ENCODE data around the gene NOTCH1.
A peak's percentile ranks its signal among the peaks of the same experiment; 100 is the strongest.
"Not testable (repeated sequence)": the region's sequence is repeated elsewhere in the genome, so short reads cannot be mapped to it uniquely, and the experiment has no call there.

NOTCH1 gene

GRCh38 chr9:136545965-136546696 is at the start of gene NOTCH1:
NOTCH1 (minus strand) TSS chr9:136546048; CDS start chr9:136545786, 262 bp downstream.
- peak in 1 of 2 experiments; percentile 26 for DNase-seq

DNA sequence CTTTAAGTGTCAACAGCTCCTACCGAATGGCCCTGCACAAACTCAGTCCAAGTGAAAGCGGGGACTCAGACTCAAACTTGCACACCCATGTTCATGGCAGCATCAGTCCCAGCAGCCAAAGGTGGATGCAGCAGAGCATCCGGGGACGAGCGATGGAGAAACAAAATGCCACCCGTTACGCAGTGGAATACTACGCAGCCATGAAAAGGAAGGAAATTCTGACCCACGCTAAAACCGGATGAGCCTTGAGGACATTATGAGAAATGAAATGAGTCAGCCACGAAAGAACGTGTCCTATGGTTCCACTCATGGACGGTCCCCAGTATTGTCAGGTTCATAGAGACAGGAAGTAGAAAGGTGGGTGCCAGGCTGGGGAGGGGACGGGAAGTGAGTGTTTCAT is 48.6 kb upstream of the NOTCH1 start:
- DNase-seq, result no peak

DNA sequence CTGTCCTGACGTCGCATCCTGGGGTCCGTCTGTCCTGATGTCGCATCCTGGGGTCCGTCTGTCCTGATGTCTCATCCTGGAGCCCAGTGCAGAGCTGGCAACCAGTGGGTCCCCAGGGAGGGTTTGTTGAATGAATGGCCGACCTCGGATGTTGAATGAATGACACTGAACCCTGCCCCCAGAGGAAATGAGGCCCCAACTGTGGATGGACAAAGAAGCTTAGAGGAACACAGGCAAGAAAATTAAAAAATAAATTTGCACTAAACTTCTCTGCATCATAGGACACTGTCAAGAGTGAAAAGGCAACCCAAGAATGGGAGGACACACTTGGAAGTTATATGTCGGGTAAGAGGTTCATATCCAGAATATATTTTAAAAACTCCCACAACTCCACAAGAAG is 47.7 kb upstream of the NOTCH1 start:
- no peak for DNase-seq

GRCh38 chr9:136592666-136593065 is 46.8 kb upstream of the NOTCH1 start:
- DNase-seq, result no peak

DNA sequence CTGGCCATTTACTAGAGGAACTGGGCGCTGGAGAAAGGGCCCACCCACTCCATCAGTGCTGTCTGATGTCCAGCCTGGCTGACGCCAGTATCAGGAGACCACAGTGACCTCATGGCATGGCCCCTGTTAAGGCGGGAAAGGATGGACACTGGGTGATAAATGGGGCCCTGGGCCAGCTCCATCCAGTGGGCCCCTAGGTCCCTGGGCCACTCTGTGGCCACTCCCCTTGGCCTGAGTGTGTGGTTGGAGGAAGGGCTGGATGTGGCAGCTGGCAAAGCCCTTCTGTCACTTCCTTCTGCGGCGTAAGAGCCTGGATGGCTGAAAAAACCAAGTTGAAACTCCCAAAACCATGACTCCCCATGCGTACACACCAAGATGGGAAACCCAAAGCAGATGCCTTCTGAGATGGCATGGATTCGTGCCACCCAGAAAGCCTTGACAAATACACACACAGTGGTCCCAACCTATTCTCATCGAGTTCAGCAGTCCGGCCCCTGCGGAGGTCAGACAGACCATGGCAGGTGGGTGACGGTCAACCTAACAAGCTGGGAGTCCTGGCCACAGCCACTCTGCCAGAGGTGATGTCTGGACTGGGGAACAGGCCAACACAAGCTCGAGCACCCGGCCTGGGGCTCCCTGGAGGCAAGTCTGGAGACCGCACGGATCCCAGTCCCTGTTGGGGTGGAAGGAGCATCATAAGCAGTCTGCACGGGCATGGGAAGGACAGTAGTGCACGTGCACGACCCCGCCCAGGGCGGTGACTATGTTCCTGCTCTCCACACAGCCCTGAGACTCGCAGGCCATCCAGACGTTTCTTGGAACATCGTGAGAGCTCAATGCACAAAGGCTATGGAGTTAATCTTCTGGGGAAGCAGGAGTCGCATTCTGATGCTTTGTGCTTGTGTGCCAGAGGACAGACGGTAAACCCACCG is 45.2 kb upstream of the NOTCH1 start:
- no peak for DNase-seq

DNA sequence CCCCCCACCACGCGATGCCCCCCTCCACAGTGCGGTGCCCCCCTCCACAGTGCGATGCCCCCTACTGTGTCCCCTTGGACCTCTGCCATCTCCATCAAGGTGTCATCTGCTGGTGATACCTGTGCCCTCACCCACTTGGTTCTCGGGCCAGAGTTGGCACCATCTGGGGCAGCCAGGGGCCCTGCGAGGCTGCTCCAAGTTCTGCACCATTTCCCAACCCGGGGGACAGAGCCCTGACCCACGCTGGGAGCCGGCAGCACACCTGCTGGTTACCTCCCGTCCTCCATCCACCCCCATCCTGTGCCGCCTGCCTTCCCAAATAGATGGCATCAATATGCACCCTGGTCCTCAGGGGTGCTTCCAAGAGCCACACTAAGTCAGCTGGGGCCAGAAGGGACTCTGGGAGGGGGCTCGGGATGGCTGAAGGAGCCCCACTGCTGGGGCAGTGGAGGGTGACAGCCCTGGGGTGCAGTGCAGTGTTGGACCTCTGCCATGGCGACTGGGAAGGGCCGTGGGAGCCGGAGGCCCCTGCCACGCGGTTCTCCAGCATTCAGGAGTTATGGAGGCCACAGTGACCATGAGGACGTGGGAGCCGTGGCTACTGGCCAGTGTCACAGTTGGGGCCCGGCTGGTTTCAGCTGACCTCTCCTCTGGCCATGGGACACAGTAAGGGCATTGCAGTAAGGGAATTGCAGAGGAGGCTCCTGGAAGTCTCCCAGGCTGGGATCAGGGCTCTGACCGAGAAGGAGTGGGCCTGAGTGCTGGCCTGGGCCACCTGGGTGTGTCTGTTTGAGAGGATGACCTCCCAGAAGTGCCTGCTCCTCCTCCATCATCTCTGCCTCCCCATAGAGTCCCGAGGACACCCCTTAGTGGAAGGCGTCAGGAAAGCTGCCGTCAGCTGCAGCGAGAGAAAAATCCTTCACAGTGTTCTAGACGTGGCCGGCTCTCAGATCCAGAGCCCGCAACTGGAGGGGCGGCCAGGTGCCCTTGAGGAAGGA is 44.2 kb upstream of the NOTCH1 start:
- no peak for DNase-seq

- DNase-seq, result no peak
Observed at GRCh38 chr9:136588663-136589464, 43.0 kb upstream of the NOTCH1 start.

DNA sequence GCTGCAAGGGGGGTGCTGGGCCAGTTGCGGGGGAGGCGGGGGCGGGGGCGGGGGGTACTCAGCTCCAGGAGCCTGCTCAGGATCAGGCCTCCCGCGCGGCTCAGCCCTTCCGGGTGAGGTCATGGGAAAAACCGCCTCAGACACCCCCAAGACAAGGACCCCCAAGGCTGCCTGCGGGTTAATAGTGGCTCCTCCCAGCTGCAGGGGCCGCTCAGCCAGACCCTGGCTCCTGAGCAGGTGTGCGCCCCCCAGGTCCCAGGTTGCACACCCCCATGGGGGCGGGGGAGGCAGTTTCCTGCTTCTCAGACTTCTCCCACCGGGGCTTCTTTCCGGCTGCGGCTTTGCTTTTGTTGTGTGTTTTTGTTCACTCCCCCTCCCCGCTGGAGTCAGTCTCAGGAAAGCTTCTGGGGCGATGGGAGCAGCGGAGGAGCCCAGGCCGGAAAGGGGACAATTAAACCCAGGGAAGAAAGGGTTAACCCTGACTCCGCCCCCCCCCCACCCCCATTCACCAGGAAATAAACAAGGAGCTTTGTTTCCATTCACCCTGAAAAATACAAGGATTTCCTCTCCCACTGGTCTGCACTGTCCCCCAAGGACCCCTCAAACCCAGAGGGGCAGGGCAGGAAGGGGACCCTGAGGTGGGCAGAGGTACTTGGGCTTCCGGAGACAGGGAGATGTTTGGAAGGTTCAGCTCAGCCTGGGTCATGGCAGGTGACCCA is 42.3 kb upstream of the NOTCH1 start:
- peak in 1 of 2 experiments; percentile 31 for DNase-seq

GRCh38 chr9:136587145-136587943 is 41.5 kb upstream of the NOTCH1 start:
- no peak for DNase-seq

DNA sequence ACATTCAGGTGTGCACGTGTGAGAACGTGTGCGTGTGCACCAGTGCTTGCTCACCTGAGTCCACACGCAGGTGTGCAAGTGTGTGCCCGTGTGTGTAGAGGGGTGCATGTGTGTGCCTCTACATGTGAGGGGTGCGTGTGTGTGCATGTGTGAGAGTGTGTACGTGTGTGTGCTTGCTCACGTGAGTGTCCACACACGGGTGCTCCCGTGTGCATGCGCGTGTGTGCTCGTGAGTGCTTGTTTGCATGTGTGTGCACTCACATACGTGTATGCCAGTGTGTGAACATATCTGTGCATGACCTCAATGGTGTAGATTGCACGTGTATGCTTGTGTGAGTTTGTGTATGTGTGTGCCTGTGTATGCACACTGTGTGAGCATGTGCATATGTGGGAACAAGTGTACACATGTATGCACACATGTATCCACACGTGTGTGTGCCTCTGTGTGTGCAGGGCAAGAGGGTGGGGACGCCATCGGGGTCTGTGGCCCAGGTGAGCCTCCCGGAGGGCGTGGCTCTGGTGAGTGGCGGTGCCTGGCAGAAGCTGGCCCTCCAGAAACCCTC is 40.6 kb upstream of the NOTCH1 start:
- DNase-seq, result no peak

GRCh38 chr9:136585531-136586120 is 39.8 kb upstream of the NOTCH1 start:
- DNase-seq, result no peak

DNA sequence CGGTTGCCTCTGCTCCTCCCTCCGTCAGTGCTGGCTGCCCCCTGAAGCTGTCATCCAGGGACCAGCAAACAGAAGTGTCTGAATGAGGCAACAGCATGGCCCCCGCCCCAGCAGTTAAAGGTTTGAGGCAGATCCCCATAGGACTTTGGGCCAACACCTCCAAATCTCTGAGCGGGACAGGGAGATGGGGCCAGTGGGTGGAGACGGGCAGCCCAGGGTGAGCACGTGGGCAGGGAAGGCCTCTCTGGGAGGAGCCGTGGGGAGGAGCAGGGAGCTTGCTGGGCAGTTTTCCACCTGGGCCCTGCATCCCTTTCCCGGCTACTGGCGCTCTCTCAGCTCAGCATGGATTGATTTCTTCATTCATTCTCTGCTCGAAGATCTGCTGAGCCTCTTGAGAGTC is 39.1 kb upstream of the NOTCH1 start:
- no peak for DNase-seq

DNA sequence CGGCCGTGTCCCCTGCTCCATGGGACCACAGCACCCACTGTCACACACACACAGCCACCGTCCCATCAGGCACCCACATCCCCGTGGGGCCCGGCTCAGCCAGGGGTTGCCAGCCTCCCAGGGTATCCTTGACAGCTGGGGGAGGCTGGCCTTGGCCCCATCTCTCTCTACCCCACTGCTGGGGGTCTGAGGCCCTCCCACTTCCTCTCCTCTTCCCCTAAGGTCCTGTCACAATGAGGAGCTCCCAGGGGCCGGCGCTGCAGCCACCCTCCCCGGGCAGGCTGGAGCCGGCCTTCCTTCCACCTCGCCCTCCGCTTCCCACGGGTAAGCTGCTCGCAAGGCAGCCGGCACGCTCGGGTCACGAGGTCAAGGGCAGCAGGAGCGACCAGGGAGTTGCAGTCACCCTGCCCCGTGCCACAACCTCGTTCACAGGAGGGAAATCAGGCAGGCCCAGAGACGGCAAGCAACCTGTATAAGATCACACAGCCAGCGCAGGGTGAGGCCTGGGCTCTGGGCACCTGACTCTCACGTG is 38.6 kb upstream of the NOTCH1 start:
- no peak for DNase-seq

GRCh38 chr9:136582977-136583735 is 37.3 kb upstream of the NOTCH1 start:
- no peak for DNase-seq

- no peak for DNase-seq
Observed at GRCh38 chr9:136581614-136582447, 36.0 kb upstream of the NOTCH1 start.

DNA sequence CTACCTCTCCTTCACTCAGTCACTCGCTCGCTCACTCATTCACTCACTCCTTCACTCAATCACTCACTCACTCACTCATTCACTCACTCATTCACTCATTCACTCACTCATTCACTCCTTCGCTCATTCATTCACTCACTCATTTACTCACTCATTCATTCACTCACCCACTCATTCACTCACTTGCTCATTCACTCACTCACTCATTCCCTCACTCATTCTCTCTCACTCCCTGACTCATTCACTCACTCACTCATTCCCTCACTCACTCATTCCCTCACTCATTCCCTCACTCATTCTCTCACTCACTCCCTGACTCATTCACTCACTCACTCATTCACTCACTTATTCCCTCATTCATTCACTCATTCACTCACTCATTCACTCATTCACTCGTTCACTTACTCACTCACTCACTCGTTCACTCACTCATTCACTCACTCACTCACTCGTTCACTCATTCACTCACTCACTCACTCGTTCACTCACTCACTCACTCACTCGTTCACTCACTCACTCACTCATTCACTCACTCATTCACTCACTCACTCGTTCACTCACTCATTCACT is 33.9 kb upstream of the NOTCH1 start:
- not testable (repeated sequence) for DNase-seq

Data from NCI-H2081 (cell line).